HG03066 (cell line): Measurements from ENCODE around the gene BCOR.

Experiments used
- ATAC-seq: cut with Tn5 transposase; IDR thresholded peaks from one replicate; pipeline ENCODE4 v1.9.1; 2021; ENCODE audit warnings: low read depth; ENCODE audit not compliant: unreplicated experiment

The BCOR gene

GRCh38 chrX:40086569-40087335 is 11.0 kb downstream of the BCOR start:
- ATAC-seq, result no peak

- no peak for ATAC-seq
Measured at GRCh38 chrX:40085714-40086113, 12.0 kb downstream of the BCOR start.

GRCh38 chrX:40085102-40085551 is 12.6 kb downstream of the BCOR start:
- no peak for ATAC-seq

DNA sequence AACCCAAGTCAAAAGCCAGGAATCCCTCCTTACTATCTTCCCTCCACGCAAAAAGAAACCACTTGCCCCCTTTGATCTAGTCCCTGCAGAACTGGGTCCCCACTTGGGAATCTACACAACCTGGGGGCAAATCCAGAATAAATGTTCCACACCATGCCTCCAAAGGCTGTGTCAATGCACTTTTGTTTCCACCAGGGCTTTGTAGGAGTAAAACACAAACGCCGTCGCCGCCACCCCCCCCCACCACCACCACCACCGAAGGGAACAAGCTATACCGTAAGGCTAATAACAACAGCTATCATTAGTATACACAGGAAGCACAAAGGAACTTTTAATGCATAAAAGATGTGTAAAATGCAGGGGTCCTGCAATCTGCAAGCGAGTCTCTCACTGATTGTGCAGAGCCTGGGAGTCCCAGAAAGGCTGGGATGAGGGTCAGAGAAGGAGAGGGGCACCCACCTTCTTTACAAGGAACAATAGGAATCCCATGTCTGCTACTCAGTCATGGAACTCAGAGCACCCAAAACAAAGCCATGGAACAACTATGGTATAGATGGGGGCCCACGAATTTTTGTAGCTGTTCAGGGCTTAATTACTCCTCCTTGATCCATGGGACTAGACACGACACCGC is 13.2 kb downstream of the BCOR start:
- ATAC-seq, result no peak

DNA sequence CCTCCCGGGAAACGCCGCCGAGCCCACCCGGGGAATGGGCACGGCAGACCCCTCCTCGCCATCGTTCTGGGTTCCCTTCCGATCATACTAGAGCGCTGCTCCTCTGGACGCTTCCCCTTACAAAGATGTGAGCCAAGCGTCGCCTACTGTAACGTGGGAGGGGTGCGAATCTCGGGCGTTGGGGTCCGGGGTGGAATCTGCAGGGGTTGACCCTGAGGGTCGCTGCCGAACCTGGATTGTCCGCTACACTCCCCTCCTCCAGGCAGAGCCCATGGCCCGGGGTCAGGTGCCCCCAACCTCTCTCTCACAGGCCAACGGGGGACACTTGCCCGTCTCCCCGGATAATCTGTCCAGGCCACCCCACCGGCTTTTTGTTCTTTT is 13.8 kb downstream of the BCOR start:
- no peak for ATAC-seq

DNA sequence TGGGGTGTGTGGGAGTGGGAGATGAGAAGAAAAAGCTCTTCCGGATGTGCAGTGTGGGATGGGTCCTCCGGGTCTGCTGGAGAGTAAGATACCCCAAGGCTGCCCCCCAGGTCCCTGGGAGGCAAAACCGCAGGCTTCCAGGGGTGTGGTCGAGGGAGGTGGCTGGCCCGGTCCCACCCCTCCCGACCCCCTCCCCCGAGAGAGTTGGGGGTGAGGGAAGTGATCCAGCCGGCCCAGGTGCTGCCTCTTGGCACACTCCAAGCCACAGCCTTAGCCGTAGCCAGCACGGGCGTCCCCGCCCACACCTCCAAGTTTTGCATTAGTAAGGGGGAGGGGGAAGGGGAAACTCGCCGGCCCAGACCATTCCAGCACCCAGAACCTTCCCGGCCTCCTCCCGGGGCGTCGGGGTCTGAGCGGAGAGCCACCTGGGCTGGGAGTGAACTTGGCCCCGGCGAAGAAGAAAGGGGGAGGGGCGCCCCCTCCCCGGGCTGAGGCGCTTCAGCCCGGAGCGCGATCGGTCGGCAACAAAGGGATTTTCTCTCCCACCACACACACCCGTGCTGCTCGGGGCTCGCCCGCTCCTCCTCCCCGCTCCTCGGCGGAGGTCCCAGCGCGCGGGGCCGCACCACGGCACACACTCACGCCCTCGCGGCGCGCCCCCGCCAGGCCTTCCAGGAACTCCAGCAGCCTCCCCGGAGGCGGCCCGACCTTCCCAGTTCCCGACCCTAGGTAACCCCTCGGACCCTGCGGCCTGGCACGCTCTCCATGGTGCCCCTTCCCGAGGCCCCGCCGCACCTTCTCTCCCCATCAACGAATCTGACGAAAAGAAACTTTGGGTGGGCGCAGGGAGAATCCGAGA is 14.4 kb downstream of the BCOR start:
- no peak for ATAC-seq

DNA sequence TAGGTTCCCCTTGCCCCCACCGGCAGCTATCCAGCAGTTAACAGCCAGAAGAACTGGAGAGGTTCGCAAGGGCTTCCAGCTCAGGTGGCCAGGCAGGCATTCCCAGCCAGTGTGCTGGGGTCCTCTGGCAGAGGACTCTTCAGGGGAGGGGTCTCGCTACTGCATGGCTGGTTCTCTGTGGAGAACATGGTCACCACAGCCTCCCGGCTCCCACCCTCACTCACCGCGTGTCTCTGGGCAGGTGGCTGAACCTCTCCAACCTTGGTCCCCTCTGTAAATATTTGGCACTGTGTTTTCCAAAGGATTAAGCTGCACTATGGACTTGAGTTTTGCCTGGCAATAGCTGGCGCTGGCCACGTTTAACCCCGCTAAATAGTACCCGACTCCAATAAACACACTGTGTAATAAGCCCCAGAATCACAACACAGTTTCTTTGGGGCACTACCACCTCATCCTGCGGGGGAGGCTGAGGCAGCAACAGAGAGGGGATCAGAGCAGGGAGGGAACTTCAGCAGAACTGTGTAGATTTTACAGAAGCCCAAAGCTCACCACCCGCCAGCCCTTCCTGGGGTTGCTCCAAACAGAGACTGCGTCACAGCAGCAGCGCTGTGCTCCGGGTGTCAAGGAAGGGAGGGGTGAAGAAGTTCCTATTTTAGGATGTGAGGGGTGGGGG is 15.2 kb downstream of the BCOR start:
- no peak for ATAC-seq

DNA sequence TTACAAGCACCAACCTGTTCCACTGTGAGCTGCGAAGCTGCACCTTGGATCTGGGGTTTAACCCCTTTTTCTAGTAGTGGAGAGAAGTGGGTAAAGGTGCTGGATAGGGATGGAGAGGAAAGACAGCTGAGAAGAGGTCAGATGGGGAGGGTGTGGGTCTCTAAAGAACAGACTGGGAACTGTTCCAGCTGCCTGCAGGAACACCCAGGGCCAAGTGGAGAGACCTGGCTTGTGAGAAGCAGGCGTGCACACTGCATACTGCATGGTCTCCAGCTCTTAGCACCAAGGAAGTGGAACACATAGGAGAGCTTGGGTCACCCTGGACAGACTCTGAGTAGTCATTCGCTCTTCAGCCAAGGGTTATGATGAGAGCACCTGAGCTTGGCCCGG is 16.1 kb downstream of the BCOR start:
- ATAC-seq, result no peak

DNA sequence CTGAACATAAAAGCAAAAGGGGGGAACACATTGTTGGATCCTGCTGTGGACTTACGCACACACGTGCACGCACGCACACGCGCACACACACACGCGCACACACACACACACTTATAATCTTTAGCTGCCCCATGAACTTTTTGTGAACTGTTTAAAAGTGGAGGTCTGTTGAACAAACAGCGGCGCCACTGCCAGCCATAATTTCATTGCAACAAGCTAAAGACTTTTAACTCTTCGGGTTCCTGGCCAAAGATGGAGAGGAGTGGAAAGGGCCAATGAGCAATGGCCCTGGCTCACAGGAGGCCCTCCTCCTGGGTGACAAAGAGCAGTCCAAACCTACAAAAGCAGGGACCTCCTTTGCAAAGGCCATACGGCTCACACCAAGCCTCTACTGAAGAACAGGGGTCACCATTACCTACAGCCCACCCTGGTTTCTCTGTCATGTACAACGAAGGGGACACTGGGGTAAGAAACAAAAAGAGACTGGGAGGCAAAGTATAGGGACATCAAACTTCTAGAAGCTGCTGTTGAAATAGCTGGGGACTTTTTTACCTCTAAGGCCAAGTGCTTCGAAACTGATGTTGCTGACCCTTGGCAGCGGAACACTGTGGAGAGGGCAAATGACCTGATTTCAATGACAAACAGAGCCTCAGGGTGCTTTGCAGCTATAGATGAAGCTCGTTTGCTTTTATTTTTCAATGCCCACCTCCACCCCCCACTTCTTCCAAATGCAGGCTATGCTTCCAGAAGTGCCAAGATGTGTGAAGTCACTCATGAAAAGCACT is 16.7 kb downstream of the BCOR start:
- ATAC-seq, result no peak

- no peak for ATAC-seq
Measured at GRCh38 chrX:40079572-40079971, 18.2 kb downstream of the BCOR start.

DNA sequence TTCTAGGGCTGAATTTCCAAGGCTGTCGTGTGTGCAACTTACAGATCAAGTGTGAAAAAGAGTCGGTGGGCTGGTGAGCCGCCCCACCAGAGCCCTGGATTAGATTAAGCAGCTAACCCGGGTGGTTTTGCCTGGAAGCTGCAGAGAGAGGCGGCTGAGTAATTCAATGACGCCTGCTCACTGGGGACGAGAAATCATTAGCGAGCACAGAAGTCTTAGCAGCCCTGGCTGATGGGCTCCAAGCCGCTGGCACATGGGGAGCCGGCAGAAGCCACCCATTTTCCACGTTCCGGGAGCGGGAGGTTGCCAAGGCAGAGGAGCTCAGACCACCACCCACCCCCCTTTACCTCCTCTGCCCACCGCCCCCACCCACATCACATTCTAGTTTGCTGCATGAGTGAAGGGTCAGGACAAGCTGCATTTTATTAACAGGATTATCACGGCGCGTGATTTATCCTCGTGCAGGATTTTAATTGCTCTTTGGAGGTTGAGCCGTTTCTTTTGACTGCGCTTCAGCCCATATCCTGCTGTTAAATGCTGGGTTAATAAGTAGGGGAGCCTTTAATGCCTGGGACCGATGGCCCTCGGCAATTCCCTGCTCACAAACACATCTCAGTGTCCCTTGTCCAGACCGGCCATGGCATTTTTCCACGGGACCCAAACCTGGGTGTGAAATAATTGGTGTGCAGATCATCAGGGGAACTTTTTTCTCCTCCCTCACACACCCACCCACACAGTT is 19.1 kb downstream of the BCOR start:
- ATAC-seq, result no peak

DNA sequence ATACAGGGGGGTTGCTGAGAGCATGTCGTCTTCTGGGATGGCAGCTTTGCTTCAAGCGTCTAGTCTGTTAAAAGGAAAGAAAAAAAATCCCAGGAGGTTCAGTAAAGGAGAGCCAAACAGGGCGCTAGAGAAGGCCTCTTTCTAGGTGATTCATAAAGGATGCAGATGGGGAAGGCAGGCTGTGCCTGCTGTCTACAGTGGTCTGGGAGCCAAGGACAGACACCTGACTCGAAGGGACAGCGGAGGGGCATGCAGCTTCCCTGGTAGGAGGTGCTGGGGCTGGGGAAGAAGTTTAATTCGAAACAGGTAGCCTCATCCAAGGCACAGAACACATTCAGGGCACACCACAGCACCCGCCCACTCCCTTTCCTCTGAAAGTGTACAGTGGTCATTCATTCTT is 19.9 kb downstream of the BCOR start:
- ATAC-seq, result no peak

GRCh38 chrX:40076750-40077575 is 20.8 kb downstream of the BCOR start:
- ATAC-seq, result no peak

DNA sequence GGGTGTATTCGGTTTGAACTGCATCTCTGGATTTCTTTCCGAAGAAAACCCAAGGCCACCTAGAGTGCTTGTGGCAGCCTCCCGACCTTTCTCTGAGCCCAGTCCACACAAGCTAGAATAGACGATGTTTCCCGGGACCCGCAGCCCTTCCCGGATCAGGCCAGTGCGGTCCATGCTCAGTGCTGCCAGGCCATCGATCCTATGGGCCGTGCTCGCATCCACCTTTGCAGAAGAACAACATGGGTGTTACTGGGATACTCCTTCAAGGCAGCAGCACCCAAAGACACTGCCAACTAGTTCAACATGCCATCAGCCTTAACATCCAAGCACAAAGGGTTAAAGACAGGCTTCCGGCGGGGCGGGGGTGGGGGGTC is 22.8 kb downstream of the BCOR start:
- ATAC-seq, result no peak

DNA sequence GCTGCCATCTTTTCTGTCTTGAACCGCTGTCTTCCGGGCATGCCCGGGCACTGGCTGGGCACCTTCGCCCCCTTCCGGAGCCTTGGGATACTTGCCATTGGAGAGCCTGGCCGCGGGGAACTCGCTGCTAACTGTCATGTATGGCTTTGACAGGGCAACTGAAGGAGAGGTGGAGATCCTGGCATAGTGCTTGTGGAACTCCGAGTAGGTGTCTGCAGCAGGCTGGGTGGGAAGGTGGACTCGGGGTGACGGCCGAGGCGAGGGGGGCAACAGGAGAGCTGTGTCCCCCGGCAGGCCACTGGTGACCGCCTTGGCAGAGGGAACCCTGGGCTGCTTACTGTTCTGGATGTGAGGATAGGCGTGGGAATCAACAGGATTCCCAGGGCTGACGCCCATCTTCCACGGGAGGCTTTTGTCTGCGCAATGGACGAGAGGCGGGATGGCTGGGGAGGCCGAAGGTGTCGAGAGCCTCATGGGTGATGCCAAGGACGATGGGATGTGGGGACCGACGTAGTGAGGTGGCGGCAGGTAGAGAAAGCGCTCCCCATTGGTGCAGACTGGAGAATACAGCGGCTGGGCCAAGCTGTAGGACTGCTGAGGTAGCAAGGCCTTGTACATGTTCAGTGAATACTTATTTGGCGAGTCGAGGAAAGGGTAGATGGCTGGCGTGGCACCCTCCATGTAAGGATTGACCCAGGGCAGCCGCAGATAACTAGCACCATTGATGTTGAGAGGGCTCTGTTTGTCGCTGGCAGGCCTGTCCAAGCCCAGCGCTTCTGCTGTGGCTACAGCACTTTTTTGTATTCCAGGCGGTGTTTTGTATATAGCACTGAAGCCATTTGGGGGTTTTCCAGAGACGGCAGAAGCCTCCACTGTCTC is 23.4 kb downstream of the BCOR start:
- ATAC-seq, result no peak

GRCh38 chrX:40073439-40074054 is 24.2 kb downstream of the BCOR start:
- no peak for ATAC-seq

GRCh38 chrX:40072246-40072645 is 25.5 kb downstream of the BCOR start:
- ATAC-seq, result no peak
